Measurements from ENCODE around the gene USP36.

- TF ChIP-seq CTCF (IDR thresholded peaks at IDR 0.05; ENCODE audit: low read depth, low read length, missing input control) (no peak), YY1 (IDR thresholded peaks at IDR 0.05) (peak; percentile 37), RAD21 (IDR thresholded peaks at IDR 0.05) (no peak), TAF1 (conservative IDR thresholded peaks at IDR 0.05) (no peak), RXRA (IDR thresholded peaks at IDR 0.05) (no peak), EGR1 (IDR thresholded peaks at IDR 0.05; ENCODE audit: low read depth in 2 of 2) (no peak), HNF4A (conservative IDR thresholded peaks at IDR 0.05) (no peak), MAX (IDR thresholded peaks at IDR 0.05) (no peak), NR2F2 (IDR thresholded peaks at IDR 0.05) (no peak), ATF3 (IDR thresholded peaks at IDR 0.05) (no peak), REST (IDR thresholded peaks at IDR 0.05) (peak; percentile 22), ZBTB33 (IDR thresholded peaks at IDR 0.05) (no peak), GABPA (IDR thresholded peaks at IDR 0.05 in 1 of 2, conservative IDR thresholded peaks at IDR 0.05 in 1 of 2) (no peak)
Measured at GRCh38 chr17:78838574-78839005, 2.0 kb downstream of the USP36 start.
